IMR-90 (cell line): ENCODE results near the gene TMCC3. TPM values are rescaled to one million over a fixed set of nuclear protein-coding genes. Genes with fewer than 3 reads are reported as not detected.

Experiments used
- ATAC-seq: fragments of 200-7000 bp; cut with Tn5 transposase; 2 replicates; pipeline ENCODE4 v1.9.1; 2020; ENCODE audit warnings: low read depth, mild to moderate bottlenecking, moderate library complexity
- BruUV-seq: library from RNA; stranded (reverse); fragments of 400-500 nt; replicated peaks from 2 replicates; lab custom pipeline; 2021; lab: Mats Ljungman, UMichigan
- CTCF ChIA-PET: fragments of 300-600 bp; formaldehyde crosslinking; extraction: SDS; loops from one replicate; lab custom pipeline; 2021; ENCODE audit warnings: antibody characterized with exemption; lab: Yijun Ruan, JAX
- POLR2A ChIA-PET: fragments of 300-600 bp; sonication (Branson Sonifier 250); formaldehyde crosslinking; loops from one replicate; lab custom pipeline; 2022; ENCODE audit warnings: antibody characterized with exemption; ENCODE audit not compliant: unreplicated experiment; lab: Charles Lee
- DNase-seq: peaks from one replicate; pipeline ENCODE4 v3.0.0; 2013
- H2AFZ ChIP-seq: replicated peaks from 2 replicates; pipeline ENCODE3; 2013; ENCODE audit warnings: low read length, mild to moderate bottlenecking; ENCODE audit not compliant: poor library complexity
- H2AK5ac ChIP-seq: 2 replicates; pipeline ENCODE4 v1.6.1; 2013; ENCODE audit warnings: low read depth, low read length, inconsistent platforms
- H2AK9ac ChIP-seq: replicated peaks from 2 replicates; pipeline ENCODE3; 2013; ENCODE audit warnings: mild to moderate bottlenecking, low read depth, low read length, moderate library complexity; ENCODE audit not compliant: poor library complexity
- H2BK120ac ChIP-seq: 2 replicates; pipeline ENCODE4 v1.6.1; 2013; ENCODE audit warnings: low read depth, low read length, inconsistent platforms
- H2BK15ac ChIP-seq: 3 replicates; pipeline ENCODE4 v1.6.1; 2013; ENCODE audit warnings: low read depth, low read length, inconsistent platforms
- H2BK20ac ChIP-seq: 2 replicates; pipeline ENCODE4 v1.6.1; 2013; ENCODE audit warnings: low read depth, mild to moderate bottlenecking, inconsistent platforms, low read length, moderate library complexity
- H2BK5ac ChIP-seq: 2 replicates; pipeline ENCODE4 v1.6.1; 2013; ENCODE audit warnings: mild to moderate bottlenecking, low read depth, low read length, inconsistent platforms; ENCODE audit not compliant: poor library complexity, severe bottlenecking
- H3K14ac ChIP-seq: replicated peaks from 2 replicates; pipeline ENCODE4 v1.6.1; 2013; ENCODE audit warnings: low read depth, low read length, inconsistent platforms
- H3K18ac ChIP-seq: 2 replicates; pipeline ENCODE4 v1.6.1; 2013; ENCODE audit warnings: low read depth, low read length, control low read depth
- H3K23ac ChIP-seq: 2 replicates; pipeline ENCODE4 v1.6.1; 2013; ENCODE audit warnings: low read depth, low read length, inconsistent platforms
- H3K27ac ChIP-seq: 2 replicates; pipeline ENCODE4 v1.5.1; 2013; ENCODE audit warnings: mild to moderate bottlenecking, control low read depth, low read length; ENCODE audit not compliant: insufficient read depth
- H3K27me3 ChIP-seq: 2 replicates; pipeline ENCODE4 v1.6.1; 2013; ENCODE audit warnings: low read length; ENCODE audit not compliant: control insufficient read depth, insufficient read depth
- H3K36me3 ChIP-seq: 2 replicates; pipeline ENCODE4 v1.6.1; 2013; ENCODE audit warnings: low read length, mixed read lengths; ENCODE audit not compliant: control insufficient read depth, insufficient read depth
- H3K4ac ChIP-seq: 2 replicates; pipeline ENCODE4 v1.6.1; 2013; ENCODE audit warnings: low read depth, low read length, inconsistent platforms
- H3K4me1 ChIP-seq: 2 replicates; pipeline ENCODE4 v1.6.1; 2013; ENCODE audit warnings: low read length, mixed read lengths; ENCODE audit not compliant: control insufficient read depth, insufficient read depth
- H3K4me2 ChIP-seq: 2 replicates; pipeline ENCODE4 v1.6.1; 2013; ENCODE audit warnings: low read depth, mild to moderate bottlenecking, control low read depth, low read length, moderate library complexity
- H3K4me3 ChIP-seq: 2 replicates; pipeline ENCODE4 v1.5.1; 2013; ENCODE audit warnings: low read depth, mild to moderate bottlenecking, control low read depth, low read length, moderate library complexity; ENCODE audit not compliant: insufficient read depth
- H3K56ac ChIP-seq: 2 replicates; pipeline ENCODE4 v1.6.1; 2013; ENCODE audit warnings: low read length, inconsistent platforms; ENCODE audit not compliant: insufficient read depth; ENCODE audit errors: extremely low read depth
- H3K79me1 ChIP-seq, 2 experiments: 2 replicates each; pipeline ENCODE4 v1.6.1; 2013; ENCODE audit warnings: low read length in 2 of 2, inconsistent platforms in 1 of 2, low read depth in 1 of 2
- H3K9ac ChIP-seq: 2 replicates; pipeline ENCODE4 v1.6.1; 2013; ENCODE audit warnings: low read depth, low read length, control low read depth
- H3K9me1 ChIP-seq: 2 replicates; pipeline ENCODE4 v1.6.1; 2013; ENCODE audit warnings: low read length, inconsistent platforms; ENCODE audit not compliant: insufficient read depth
- H3K9me3 ChIP-seq: 2 replicates; pipeline ENCODE4 v1.6.1; 2013; ENCODE audit warnings: low read length; ENCODE audit not compliant: control insufficient read depth, insufficient read depth
- H4K20me1 ChIP-seq: 2 replicates; pipeline ENCODE4 v1.6.1; 2013; ENCODE audit warnings: low read length, inconsistent platforms; ENCODE audit not compliant: insufficient read depth
- H4K5ac ChIP-seq: 2 replicates; pipeline ENCODE4 v1.6.1; 2013; ENCODE audit warnings: mild to moderate bottlenecking, low read depth, low read length, control low read depth
- H4K8ac ChIP-seq, 2 experiments: 2 replicates each; pipeline ENCODE4 v1.6.1; 2013; ENCODE audit warnings: low read depth in 2 of 2, low read length in 2 of 2, control low read depth in 1 of 2, inconsistent platforms in 1 of 2
- H4K91ac ChIP-seq: 2 replicates; pipeline ENCODE4 v1.6.1; 2013; ENCODE audit warnings: low read depth, low read length, inconsistent platforms; ENCODE audit not compliant: insufficient read depth
- CHD1 ChIP-seq: IDR thresholded peaks from 2 replicates; pipeline ENCODE4 v1.6.1; 2012; ENCODE audit warnings: low read depth, low read length, improper control_type of control experiment
- FOS ChIP-seq: fragments of 150-350 bp; IDR thresholded peaks from 2 replicates; pipeline ENCODE4 v1.6.1; 2016; ENCODE audit warnings: low read depth, low read length
- MXI1 ChIP-seq: IDR thresholded peaks from 2 replicates; pipeline ENCODE4 v1.6.1; 2012; ENCODE audit warnings: low read depth, mild to moderate bottlenecking, low read length, moderate library complexity, borderline replicate concordance
- NFE2L2 ChIP-seq: fragments of 150-350 bp; IDR thresholded peaks from 2 replicates; pipeline ENCODE4 v1.6.1; 2016; ENCODE audit warnings: low read depth, mild to moderate bottlenecking, low read length
- POLR2A ChIP-seq: IDR thresholded peaks from 2 replicates; pipeline ENCODE4 v1.6.1; 2012; ENCODE audit warnings: mild to moderate bottlenecking, low read depth, low read length
- RAD21 ChIP-seq: IDR thresholded peaks from 2 replicates; pipeline ENCODE4 v1.6.1; 2012; ENCODE audit warnings: low read length, improper control_type of control experiment
- RCOR1 ChIP-seq: IDR thresholded peaks from 2 replicates; pipeline ENCODE4 v1.6.1; 2012; ENCODE audit warnings: mild to moderate bottlenecking, low read length, improper control_type of control experiment; ENCODE audit not compliant: insufficient replicate concordance
- RFX5 ChIP-seq: IDR thresholded peaks from 2 replicates; pipeline ENCODE4 v1.8.0; 2012; ENCODE audit warnings: low read depth, mild to moderate bottlenecking, low read length, moderate library complexity
- WGBS, 2 experiments: methylation state at CpG; one replicate each; pipeline versions ENCODE4 v1.1.5 to v1.1.7; 2013; ENCODE audit warnings: missing lambda C conversion rate in 2 of 2; ENCODE audit not compliant: insufficient read length in 1 of 2; ENCODE audit errors: extremely low coverage in 2 of 2; 5-methylcytosine and 5-hydroxymethylcytosine counted together
- dilution Hi-C: fragments of 300-500 bp; cut with HindIII; formaldehyde crosslinking; loops from one replicate; pipeline ENCODE4 v1.14.3; 2018; ENCODE audit warnings: low sequenced_read_pairs; ENCODE audit not compliant: unreplicated experiment
- in situ Hi-C: fragments of 300-500 bp; cut with MboI; formaldehyde crosslinking; loops from 3 replicates; pipeline ENCODE4 v1.14.3; 2019; ENCODE audit warnings: low sequenced_read_pairs, inconsistent platforms, mixed read lengths
- intact Hi-C: fragments of 100-400 bp; cut with micrococcal nuclease; formaldehyde crosslinking; loops from 2 replicates; pipeline ENCODE4 v1.10.0; 2022
- polyA plus RNA-seq, 3 experiments: library from polyadenylated mRNA; depleted of rRNA; stranded (reverse); fragments of >200 nt; gene quantifications; 2 replicates each; pipeline ENCODE4 v1.2.3, GENCODE V29; 2012; ENCODE audit warnings: low replicate concordance in 1 of 3
- total RNA-seq: library from RNA; depleted of rRNA; stranded (reverse); fragments of >200 nt; gene quantifications from 2 replicates; pipeline ENCODE4 v1.2.3, GENCODE V29; 2012
- TF ChIP-seq, protein P1 (sequence below): fragments of 150-350 bp; IDR thresholded peaks from 2 replicates; pipeline ENCODE4 v1.6.1; 2017; ENCODE audit warnings: mild to moderate bottlenecking, antibody characterized with exemption, low read length, low read depth

Gene TMCC3
- total and polyA plus RNA-seq, 2 of the 4 experiments (the other 2 are of a cell fraction) = 0.14 to 0.36 TPM

DNA sequence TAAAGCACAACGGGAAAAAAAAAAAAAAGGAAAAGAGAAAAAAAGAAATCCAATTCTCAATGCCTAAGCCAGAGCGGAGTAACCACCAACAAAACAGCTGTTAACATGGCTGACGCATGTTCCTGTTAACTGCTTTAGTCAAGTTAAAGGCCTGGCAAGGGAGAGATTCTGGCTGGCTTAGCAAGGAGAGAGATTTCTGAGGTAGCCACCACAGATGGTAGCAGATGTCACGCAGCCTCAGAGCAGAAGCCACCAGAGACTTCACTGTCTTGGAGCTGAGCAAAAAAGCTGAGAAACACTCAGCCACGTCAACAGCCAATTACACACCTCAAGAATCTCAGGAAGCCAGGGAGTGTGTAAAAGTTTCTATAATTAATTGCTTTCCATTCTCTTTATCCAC, 87.1 kb downstream of the TMCC3 start:
- no peak overlapping the region for H2BK15ac ChIP-seq
- no peak overlapping the region for H4K8ac ChIP-seq
- H3K9me3 ChIP-seq = no peaks in the 10 kb centered on the region
- WGBS, 2 experiments = no CpG with 5 or more reads among the region's 5 CpGs
- TF ChIP-seq, protein P1, sequence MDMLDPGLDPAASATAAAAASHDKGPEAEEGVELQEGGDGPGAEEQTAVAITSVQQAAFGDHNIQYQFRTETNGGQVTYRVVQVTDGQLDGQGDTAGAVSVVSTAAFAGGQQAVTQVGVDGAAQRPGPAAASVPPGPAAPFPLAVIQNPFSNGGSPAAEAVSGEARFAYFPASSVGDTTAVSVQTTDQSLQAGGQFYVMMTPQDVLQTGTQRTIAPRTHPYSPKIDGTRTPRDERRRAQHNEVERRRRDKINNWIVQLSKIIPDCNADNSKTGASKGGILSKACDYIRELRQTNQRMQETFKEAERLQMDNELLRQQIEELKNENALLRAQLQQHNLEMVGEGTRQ = no peak
- no peak for TF ChIP-seq FOS
- no peak for TF ChIP-seq RFX5
- no peak for TF ChIP-seq MXI1
- no peak for TF ChIP-seq RCOR1
- TF ChIP-seq CHD1 = no peak
- no peak for TF ChIP-seq RAD21
- TF ChIP-seq POLR2A = no peak
- no peak for TF ChIP-seq NFE2L2
- no peak overlapping the region for H4K5ac ChIP-seq
- H3K4ac ChIP-seq = no peak overlapping the region
- no peaks in the 10 kb centered on the region for H3K36me3 ChIP-seq
- no peak overlapping the region for H2BK20ac ChIP-seq
- H3K14ac ChIP-seq = no peak overlapping the region
- no peak overlapping the region for H3K27ac ChIP-seq
- H3K23ac ChIP-seq = no peak overlapping the region
- H3K4me1 ChIP-seq = no peaks in the 10 kb centered on the region
- intact Hi-C loops (no loop called here), dilution Hi-C loops (no loop called here), in situ Hi-C loops (no loop called here)
- no peak overlapping the region for H3K18ac ChIP-seq
- ChIA-PET CTCF (no interaction called here), POLR2A (no interaction called here)
- no peak overlapping the region for H3K4me2 ChIP-seq
- no peak overlapping the region for H3K9ac ChIP-seq
- H4K91ac ChIP-seq = no peak overlapping the region
- no TSS peak for BruUV-seq
- H3K4me3 ChIP-seq = no peak overlapping the region
- ATAC-seq (no peak), DNase-seq (no peak)
- H4K20me1 ChIP-seq = no peaks in the 10 kb centered on the region
- no peak overlapping the region for H2BK120ac ChIP-seq
- H2AK9ac ChIP-seq = no peak overlapping the region
- no peaks in the 10 kb centered on the region for H3K79me1 ChIP-seq
- no peaks in the 10 kb centered on the region for H3K9me1 ChIP-seq
- H2BK5ac ChIP-seq = no peak overlapping the region
- no peak overlapping the region for H2AK5ac ChIP-seq
- H3K56ac ChIP-seq = no peak overlapping the region
- H2AFZ ChIP-seq = no peak overlapping the region
- peaks cover 23% of the 10 kb centered on the region for H3K27me3 ChIP-seq
